Activated naive CD8-positive, alpha-beta T cell treated with anti-CD3 and anti-CD28 coated beads, Interleukin-2, amount 50 U/mL, for 24 hours (primary cell): ENCODE measurements around the gene CCDC92B.
"Not testable (repeated sequence)": the region's sequence is repeated elsewhere in the genome, so short reads cannot be mapped to it uniquely, and the experiment has no call there.

ENCODE experiments used
- ATAC-seq: fragments of 150-1000 bp; cut with Tn5 transposase; one replicate; pipeline ENCODE4 v1.10.0; 2021
- DNase-seq: peaks from one replicate; pipeline ENCODE4 v3.0.0; 2021
- H3K27ac Mint-ChIP-seq: one replicate; pipeline ENCODE4 v1.8.0; 2021; ENCODE audit warnings: mild to moderate bottlenecking, mixed read lengths
- H3K27me3 Mint-ChIP-seq: one replicate; pipeline ENCODE4 v1.8.0; 2021; ENCODE audit warnings: mixed read lengths
- H3K36me3 Mint-ChIP-seq: one replicate; pipeline ENCODE4 v1.8.0; 2021; ENCODE audit warnings: low read depth, mixed read lengths
- H3K4me1 Mint-ChIP-seq: one replicate; pipeline ENCODE4 v1.8.0; 2021; ENCODE audit warnings: mixed read lengths
- H3K4me3 Mint-ChIP-seq: one replicate; pipeline ENCODE4 v1.8.0; 2021; ENCODE audit warnings: mild to moderate bottlenecking, moderate library complexity, mixed read lengths
- H3K9me3 Mint-ChIP-seq: one replicate; pipeline ENCODE4 v1.8.0; 2021; ENCODE audit warnings: mixed read lengths

The CCDC92B gene

GRCh38 chr17:2783310-2784030 lies 34.0 kb upstream of the CCDC92B start:
- no peaks in the 10 kb centered on the region for H3K36me3 Mint-ChIP-seq
- DNase-seq (no peak), ATAC-seq (no peak)
- peaks cover 3% of the 10 kb centered on the region for H3K4me1 Mint-ChIP-seq
- H3K27me3 Mint-ChIP-seq, result peaks cover 34% of the 10 kb centered on the region
- no peak overlapping the region for H3K27ac Mint-ChIP-seq
- H3K9me3 Mint-ChIP-seq, result no peaks in the 10 kb centered on the region
- H3K4me3 Mint-ChIP-seq, result no peak overlapping the region

- no peak for ATAC-seq
- no peak for DNase-seq
- H3K4me1 Mint-ChIP-seq, result peaks cover 3% of the 10 kb centered on the region
- H3K27me3 Mint-ChIP-seq, result peaks cover 29% of the 10 kb centered on the region
- H3K9me3 Mint-ChIP-seq, result no peaks in the 10 kb centered on the region
- no peaks in the 10 kb centered on the region for H3K36me3 Mint-ChIP-seq
- no peak overlapping the region for H3K27ac Mint-ChIP-seq
- H3K4me3 Mint-ChIP-seq, result no peak overlapping the region
These were observed 32.6 kb upstream of the CCDC92B start for GRCh38 chr17:2782055-2782454.

- ATAC-seq, result not testable (repeated sequence)
These were observed 32.1 kb upstream of the CCDC92B start for GRCh38 chr17:2781598-2781997.

GRCh38 chr17:2780931-2781454 lies 31.5 kb upstream of the CCDC92B start:
- DNase-seq (no peak), ATAC-seq (no peak)
- Mint-ChIP-seq H3K27me3 (peaks cover 35% of the 10 kb centered on the region), H3K4me3 (no peak overlapping the region), H3K9me3 (no peaks in the 10 kb centered on the region), H3K4me1 (peaks cover 1% of the 10 kb centered on the region), H3K27ac (no peak overlapping the region), H3K36me3 (no peaks in the 10 kb centered on the region)

More at GRCh38 chr17:2781598-2781997, 32.1 kb upstream of the CCDC92B start:
- not testable (repeated sequence) for H3K4me3 Mint-ChIP-seq, H3K4me1 Mint-ChIP-seq, H3K9me3 Mint-ChIP-seq, H3K27ac Mint-ChIP-seq, DNase-seq, H3K36me3 Mint-ChIP-seq
- peaks cover 33% of the 10 kb centered on the region for H3K27me3 Mint-ChIP-seq

- no peaks in the 10 kb centered on the region for H3K36me3 Mint-ChIP-seq
- H3K9me3 Mint-ChIP-seq, result no peaks in the 10 kb centered on the region
- no peak for DNase-seq
- H3K27ac Mint-ChIP-seq, result no peak overlapping the region
- no peaks in the 10 kb centered on the region for H3K4me1 Mint-ChIP-seq
- H3K4me3 Mint-ChIP-seq, result no peak overlapping the region
- ATAC-seq, result no peak
- H3K27me3 Mint-ChIP-seq, result peaks cover 40% of the 10 kb centered on the region
These were observed 30.8 kb upstream of the CCDC92B start for GRCh38 chr17:2780256-2780655.

GRCh38 chr17:2779545-2779944 lies 30.1 kb upstream of the CCDC92B start:
- no peaks in the 10 kb centered on the region for H3K36me3 Mint-ChIP-seq
- H3K4me1 Mint-ChIP-seq, result no peaks in the 10 kb centered on the region
- DNase-seq (no peak), ATAC-seq (no peak)
- H3K9me3 Mint-ChIP-seq, result no peaks in the 10 kb centered on the region
- H3K4me3 Mint-ChIP-seq, result no peak overlapping the region
- H3K27me3 Mint-ChIP-seq, result peaks cover 47% of the 10 kb centered on the region
- H3K27ac Mint-ChIP-seq, result no peak overlapping the region

GRCh38 chr17:2778489-2778888 lies 29.0 kb upstream of the CCDC92B start:
- H3K9me3 Mint-ChIP-seq, result no peaks in the 10 kb centered on the region
- no peak for ATAC-seq

GRCh38 chr17:2777242-2777867 lies 27.9 kb upstream of the CCDC92B start:
- H3K4me3 Mint-ChIP-seq, result peak overlapping the region; percentile 44
- ATAC-seq (no peak), DNase-seq (no peak)
- H3K27ac Mint-ChIP-seq, result no peak overlapping the region
- H3K36me3 Mint-ChIP-seq, result no peaks in the 10 kb centered on the region
- peaks cover 57% of the 10 kb centered on the region for H3K27me3 Mint-ChIP-seq
- H3K4me1 Mint-ChIP-seq, result no peaks in the 10 kb centered on the region
- H3K9me3 Mint-ChIP-seq, result no peaks in the 10 kb centered on the region

More at GRCh38 chr17:2778489-2778888, 29.0 kb upstream of the CCDC92B start:
- Mint-ChIP-seq H3K4me3 (no peak overlapping the region), H3K27ac (no peak overlapping the region), H3K27me3 (peaks cover 51% of the 10 kb centered on the region), H3K4me1 (no peaks in the 10 kb centered on the region), H3K36me3 (no peaks in the 10 kb centered on the region)
- DNase-seq, result no peak

- Mint-ChIP-seq H3K36me3 (no peaks in the 10 kb centered on the region), H3K27ac (no peak overlapping the region), H3K4me3 (peak overlapping the region; percentile 44), H3K4me1 (no peaks in the 10 kb centered on the region), H3K27me3 (peaks cover 57% of the 10 kb centered on the region), H3K9me3 (no peaks in the 10 kb centered on the region)
- peak; percentile 48 for ATAC-seq
- DNase-seq, result no peak
These were observed 27.3 kb upstream of the CCDC92B start for GRCh38 chr17:2776589-2777241.

GRCh38 chr17:2775206-2775605 lies 25.8 kb upstream of the CCDC92B start:
- peaks cover 53% of the 10 kb centered on the region for H3K27me3 Mint-ChIP-seq
- ATAC-seq, result no peak
- H3K4me1 Mint-ChIP-seq, result no peaks in the 10 kb centered on the region

GRCh38 chr17:2770129-2770528 lies 20.7 kb upstream of the CCDC92B start:
- H3K36me3 Mint-ChIP-seq, result no peaks in the 10 kb centered on the region
- no peak for DNase-seq

More at GRCh38 chr17:2775206-2775605, 25.8 kb upstream of the CCDC92B start:
- Mint-ChIP-seq H3K36me3 (no peaks in the 10 kb centered on the region), H3K4me3 (no peak overlapping the region), H3K9me3 (no peaks in the 10 kb centered on the region), H3K27ac (no peak overlapping the region)
- DNase-seq, result no peak

GRCh38 chr17:2758870-2759269 lies 9.4 kb upstream of the CCDC92B start:
- ATAC-seq (no peak), DNase-seq (no peak)
- H3K4me1 Mint-ChIP-seq, result peaks cover 6% of the 10 kb centered on the region
- peaks cover 56% of the 10 kb centered on the region for H3K27me3 Mint-ChIP-seq
- H3K4me3 Mint-ChIP-seq, result no peak overlapping the region
- no peaks in the 10 kb centered on the region for H3K9me3 Mint-ChIP-seq
- H3K36me3 Mint-ChIP-seq, result no peaks in the 10 kb centered on the region
- no peak overlapping the region for H3K27ac Mint-ChIP-seq

More at GRCh38 chr17:2770129-2770528, 20.7 kb upstream of the CCDC92B start:
- no peak for ATAC-seq
- Mint-ChIP-seq H3K27me3 (peaks cover 28% of the 10 kb centered on the region), H3K27ac (no peak overlapping the region), H3K4me3 (no peak overlapping the region), H3K9me3 (no peaks in the 10 kb centered on the region), H3K4me1 (no peaks in the 10 kb centered on the region)

GRCh38 chr17:2755891-2756724 lies 6.7 kb upstream of the CCDC92B start:
- Mint-ChIP-seq H3K9me3 (no peaks in the 10 kb centered on the region), H3K36me3 (no peaks in the 10 kb centered on the region), H3K4me3 (no peak overlapping the region), H3K27ac (no peak overlapping the region), H3K27me3 (peaks cover 62% of the 10 kb centered on the region), H3K4me1 (peaks cover 6% of the 10 kb centered on the region)
- no peak for DNase-seq
- ATAC-seq, result no peak

GRCh38 chr17:2751491-2751890 lies 2.0 kb upstream of the CCDC92B start:
- peaks cover 59% of the 10 kb centered on the region for H3K27me3 Mint-ChIP-seq
- DNase-seq, result no peak
- no peaks in the 10 kb centered on the region for H3K36me3 Mint-ChIP-seq
- H3K4me1 Mint-ChIP-seq, result peaks cover 5% of the 10 kb centered on the region
- no peak overlapping the region for H3K27ac Mint-ChIP-seq
- no peaks in the 10 kb centered on the region for H3K9me3 Mint-ChIP-seq
- H3K4me3 Mint-ChIP-seq, result no peak overlapping the region
- no peak for ATAC-seq
